GM19023 (cell line): Measurements from ENCODE around the gene OXNAD1.
A peak's percentile ranks its signal among the peaks of the same experiment; 100 is the strongest.

ENCODE experiments used
- ATAC-seq: cut with Tn5 transposase; IDR thresholded peaks from one replicate; pipeline ENCODE4 v1.9.1; 2021; ENCODE audit warnings: mild to moderate bottlenecking, moderate library complexity; ENCODE audit not compliant: unreplicated experiment

Gene OXNAD1, protein sequence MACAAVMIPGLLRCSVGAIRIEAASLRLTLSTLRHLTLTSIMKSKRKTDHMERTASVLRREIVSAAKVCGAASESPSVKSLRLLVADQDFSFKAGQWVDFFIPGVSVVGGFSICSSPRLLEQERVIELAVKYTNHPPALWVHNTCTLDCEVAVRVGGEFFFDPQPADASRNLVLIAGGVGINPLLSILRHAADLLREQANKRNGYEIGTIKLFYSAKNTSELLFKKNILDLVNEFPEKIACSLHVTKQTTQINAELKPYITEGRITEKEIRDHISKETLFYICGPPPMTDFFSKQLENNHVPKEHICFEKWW

GRCh38 chr3:16264708-16265454, at the start of gene OXNAD1, which contains the start of gene DPH3:
TSS of gene OXNAD1 (plus strand) at chr3:16265212. CDS start at chr3:16270953, 5,741 bp downstream.
TSS of gene DPH3 (minus strand) at chr3:16264943. CDS start at chr3:16264876, 67 bp downstream.
- peak; percentile 99 for ATAC-seq

GRCh38 chr3:16216373-16216935, 48.6 kb upstream of the OXNAD1 start:
- ATAC-seq = no peak

GRCh38 chr3:16219777-16220176, 45.2 kb upstream of the OXNAD1 start:
- no peak for ATAC-seq

DNA sequence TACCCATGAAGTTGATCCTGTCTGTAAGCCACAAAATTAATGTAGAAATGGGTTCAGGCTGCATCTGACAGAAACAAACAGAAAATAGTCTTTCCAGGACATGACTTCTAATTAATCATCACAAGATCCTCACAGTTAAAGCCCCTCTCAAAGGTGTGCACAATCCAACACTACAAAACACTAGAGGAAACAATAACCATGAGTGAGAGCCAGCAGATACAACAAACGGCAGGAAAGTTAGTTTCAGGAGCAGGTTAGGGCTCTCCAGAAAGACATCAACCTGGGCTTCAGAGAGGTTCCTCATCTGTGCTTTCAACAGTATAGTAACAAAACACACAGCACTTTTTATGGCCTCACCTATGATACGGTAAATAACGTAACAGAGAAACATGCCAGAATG, 43.0 kb upstream of the OXNAD1 start:
- no peak for ATAC-seq

GRCh38 chr3:16222547-16222946, 42.5 kb upstream of the OXNAD1 start:
- no peak for ATAC-seq

DNA sequence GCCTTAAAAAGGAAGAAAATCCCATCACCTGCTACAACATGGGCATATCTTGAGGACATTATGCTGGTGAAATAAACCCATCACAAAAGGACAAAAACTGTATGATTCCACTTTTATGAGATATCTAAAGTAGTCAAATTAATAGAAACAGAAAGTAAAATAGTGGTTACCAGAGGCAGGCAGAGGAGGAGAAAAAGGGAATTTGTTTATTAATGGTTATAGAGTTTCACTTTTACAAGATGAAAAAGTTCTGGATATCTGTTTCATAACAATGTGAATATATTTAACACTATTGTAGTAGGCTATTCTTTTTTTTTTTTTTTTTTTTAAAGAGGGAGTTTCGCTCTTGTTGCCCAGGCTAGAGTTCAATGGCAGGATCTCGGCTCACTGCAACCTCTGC, 40.7 kb upstream of the OXNAD1 start:
- ATAC-seq = no peak

DNA sequence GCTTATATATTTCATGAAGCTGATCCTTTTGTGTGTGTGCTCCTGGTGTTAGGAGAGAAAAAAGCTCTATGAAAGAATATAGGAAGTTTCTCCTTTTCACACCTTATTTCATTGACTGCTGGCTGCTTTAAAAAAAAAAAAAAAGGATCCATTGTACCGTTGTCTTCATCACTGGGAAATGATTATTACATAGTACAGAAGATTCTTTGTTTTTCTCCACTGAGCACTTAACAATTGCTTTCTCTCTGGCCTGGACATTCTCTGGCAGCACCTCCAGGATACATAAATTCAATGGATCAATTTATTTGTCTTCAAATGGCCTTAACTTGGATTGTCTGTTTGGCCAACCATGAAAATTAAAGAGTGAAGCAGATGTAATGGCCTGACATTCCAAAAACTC, 37.4 kb upstream of the OXNAD1 start:
- ATAC-seq = no peak

DNA sequence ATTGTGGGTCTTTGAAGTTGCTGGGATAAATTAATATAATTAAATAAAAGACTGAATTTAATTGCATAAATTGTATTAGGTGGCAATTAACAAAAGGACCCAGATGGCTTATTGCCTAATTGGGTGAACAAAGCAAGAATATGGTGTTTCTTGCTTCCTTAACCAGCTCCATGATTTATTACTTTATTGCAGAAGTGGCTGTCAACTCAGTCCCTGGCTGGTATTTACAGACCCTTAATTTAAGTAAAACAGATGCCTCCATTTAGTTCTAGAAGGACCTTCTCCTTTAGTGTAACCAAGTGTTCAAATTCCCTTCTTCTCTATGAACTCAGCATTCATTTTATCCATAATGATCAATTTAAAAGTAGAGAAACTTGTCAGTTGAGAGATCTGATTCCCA, 35.3 kb upstream of the OXNAD1 start:
- ATAC-seq = no peak

DNA sequence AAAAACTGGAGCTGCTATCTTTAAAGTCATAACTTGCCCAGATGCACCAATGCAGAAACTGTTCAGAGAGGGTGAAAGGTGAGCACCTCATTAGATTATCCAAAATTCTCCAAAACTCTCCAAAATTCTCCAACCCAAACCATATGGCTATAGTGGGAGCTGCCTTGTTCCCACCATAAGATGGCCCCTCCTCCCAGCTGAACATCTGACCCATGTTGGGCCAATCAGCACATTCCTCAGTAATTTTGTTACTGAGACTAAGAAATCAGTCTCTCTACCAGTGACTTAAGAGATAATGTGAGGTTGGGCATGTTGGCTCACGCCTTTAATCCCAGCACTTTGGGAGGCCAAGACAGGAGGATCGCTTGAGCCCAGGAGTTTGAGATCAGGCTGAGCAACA, 33.0 kb upstream of the OXNAD1 start:
- no peak for ATAC-seq

DNA sequence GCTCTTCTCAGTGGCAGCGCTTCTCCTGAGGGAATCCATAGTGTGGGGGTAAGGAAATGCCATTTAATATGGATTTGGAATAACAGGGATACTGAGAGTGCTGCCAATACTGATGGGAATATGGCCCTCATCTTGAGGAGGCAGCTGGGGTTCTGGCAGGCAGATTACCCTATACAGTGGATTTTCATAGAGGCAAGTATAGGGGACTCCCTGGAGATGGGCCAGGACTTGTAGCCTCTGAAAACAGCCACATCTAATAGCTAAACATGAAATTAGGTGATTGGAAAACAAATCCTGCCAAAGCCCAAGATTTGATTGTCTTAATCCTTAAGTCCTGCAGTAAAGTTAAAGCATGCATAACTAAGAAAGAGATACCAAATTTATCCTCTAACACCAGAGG, 31.2 kb upstream of the OXNAD1 start:
- no peak for ATAC-seq

GRCh38 chr3:16234281-16234680, 30.7 kb upstream of the OXNAD1 start:
- ATAC-seq = no peak

- no peak for ATAC-seq
Observed at GRCh38 chr3:16236030-16236639, 28.9 kb upstream of the OXNAD1 start.

DNA sequence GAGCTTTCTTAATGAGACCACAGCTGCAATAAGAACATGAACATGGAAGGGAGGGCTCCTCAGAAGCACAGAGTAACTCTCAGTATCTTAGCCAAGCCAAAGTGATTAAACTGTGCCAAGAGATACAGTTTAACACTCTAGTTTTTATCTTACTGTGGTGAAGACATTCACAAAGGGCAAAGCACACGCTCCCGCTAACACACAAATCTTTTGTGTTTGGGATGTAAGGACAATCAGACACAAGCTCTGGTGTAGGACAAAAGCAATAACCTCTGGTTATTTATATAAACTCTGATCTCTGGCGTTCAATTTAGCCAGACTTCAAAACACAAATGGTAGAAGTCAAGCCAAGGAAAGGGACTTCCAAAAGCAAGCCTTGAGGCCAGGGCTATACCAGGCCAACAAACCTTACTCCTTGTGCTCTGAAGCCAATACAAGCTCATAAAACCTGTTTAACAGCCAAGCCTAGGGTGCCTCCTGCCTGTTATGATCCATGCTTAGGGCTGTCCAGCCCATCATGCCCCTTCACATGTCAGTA, 28.1 kb upstream of the OXNAD1 start:
- no peak for ATAC-seq

GRCh38 chr3:16239086-16239770, 25.8 kb upstream of the OXNAD1 start:
- no peak for ATAC-seq

- ATAC-seq = no peak
Observed at GRCh38 chr3:16239780-16240179, 25.2 kb upstream of the OXNAD1 start.

DNA sequence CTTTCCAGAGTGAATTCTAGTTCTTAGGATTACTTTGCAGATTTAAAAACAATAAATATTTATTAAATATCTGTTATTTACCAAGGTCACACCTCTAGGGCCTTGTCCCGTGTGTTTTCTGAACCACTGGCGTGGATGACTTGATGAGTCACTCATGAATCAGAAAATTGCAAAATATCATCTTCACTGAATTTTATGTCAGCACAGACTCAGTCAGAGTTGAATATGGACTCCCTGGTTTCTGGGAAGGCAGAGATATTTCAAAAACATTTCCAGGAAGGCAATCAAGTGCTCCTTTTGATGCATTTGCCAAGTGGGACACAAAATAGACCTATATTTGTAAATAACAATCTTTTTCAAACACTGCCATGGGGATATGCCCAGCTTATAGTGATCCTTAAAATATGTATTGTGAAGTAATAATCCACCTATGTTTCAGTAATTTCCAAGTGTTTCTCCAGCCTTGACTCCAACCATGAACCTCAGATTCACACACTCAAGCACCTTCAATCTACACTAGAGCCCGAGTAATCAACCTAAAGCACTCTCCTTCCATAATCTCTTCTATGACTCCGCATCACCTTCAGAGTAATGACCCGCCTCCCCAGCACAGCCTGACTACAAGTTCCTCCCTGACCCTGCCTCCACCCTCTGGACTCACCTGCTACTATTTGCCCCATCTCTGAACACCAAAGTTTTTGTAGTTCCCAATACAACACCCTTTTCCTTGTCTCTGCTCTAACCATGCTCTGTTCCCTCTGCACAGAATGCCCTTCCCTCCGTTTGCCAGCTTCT, 24.6 kb upstream of the OXNAD1 start:
- no peak for ATAC-seq

DNA sequence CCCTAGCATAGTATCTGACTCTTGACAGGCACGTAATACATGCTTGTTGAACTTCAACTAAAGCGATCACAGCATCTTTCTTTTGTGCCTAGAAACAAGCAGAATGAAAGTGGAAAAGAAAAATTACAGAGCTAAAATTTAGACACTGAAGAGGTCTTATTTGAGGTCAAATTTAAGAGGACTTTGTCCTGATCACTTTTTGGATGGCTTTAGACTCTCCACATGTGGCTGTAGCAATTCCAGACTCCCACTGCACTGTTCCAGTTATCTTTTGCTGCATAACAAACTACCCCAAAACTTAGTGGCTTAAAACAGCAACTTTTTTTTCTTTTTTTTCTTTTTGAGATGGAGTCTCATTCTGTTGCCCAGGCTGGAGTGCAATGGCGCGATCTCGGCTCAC, 23.8 kb upstream of the OXNAD1 start:
- no peak for ATAC-seq

GRCh38 chr3:16242177-16242576, 22.8 kb upstream of the OXNAD1 start:
- no peak for ATAC-seq

GRCh38 chr3:16243706-16244490, 21.1 kb upstream of the OXNAD1 start:
- ATAC-seq = no peak
